Chondrocyte (in vitro differentiated cells): Measurements from ENCODE around the gene ATOSA. TPM values are rescaled to one million over a fixed set of nuclear protein-coding genes. Genes with fewer than 3 reads are reported as not detected.

Experiments
- DNase-seq: peaks from one replicate; pipeline ENCODE4 v3.0.0; 2021; ENCODE audit warnings: mixed read lengths, low spot score
- H3K27ac Mint-ChIP-seq: one replicate; pipeline ENCODE4 v1.8.0; 2021; ENCODE audit warnings: mild to moderate bottlenecking, moderate library complexity, mixed read lengths; ENCODE audit not compliant: unreplicated experiment
- H3K27me3 Mint-ChIP-seq: 2 replicates; pipeline ENCODE4 v1.8.0; 2021; ENCODE audit warnings: low read depth, mixed read lengths
- H3K36me3 Mint-ChIP-seq: 2 replicates; pipeline ENCODE4 v1.8.0; 2021; ENCODE audit warnings: low read depth, mixed read lengths
- H3K4me1 Mint-ChIP-seq: 2 replicates; pipeline ENCODE4 v1.8.0; 2021; ENCODE audit warnings: low read depth, mild to moderate bottlenecking, mixed read lengths
- H3K4me3 Mint-ChIP-seq: one replicate; pipeline ENCODE4 v1.8.0; 2021; ENCODE audit warnings: mild to moderate bottlenecking, moderate library complexity, mixed read lengths; ENCODE audit not compliant: unreplicated experiment
- H3K9me3 Mint-ChIP-seq: 2 replicates; pipeline ENCODE4 v1.8.0; 2021; ENCODE audit warnings: low read depth, mixed read lengths
- CTCF ChIP-seq: fragments of 200-600 bp; sonication (generic); IDR thresholded peaks from 2 replicates; pipeline ENCODE4 v1.5.0; 2021; ENCODE audit warnings: antibody characterized with exemption, mild to moderate bottlenecking, moderate library complexity
- total RNA-seq: library from RNA; stranded (reverse); gene quantifications from 3 replicates; pipeline ENCODE4 v1.2.1, GENCODE V29; 2021

Gene ATOSA
- total RNA-seq, 1 donor from 2014 or later: 21.9 TPM

- DNase-seq: no peak
- Mint-ChIP-seq H3K36me3 (peaks cover 6% of the 10 kb centered on the region), H3K9me3 (no peaks in the 10 kb centered on the region), H3K27ac (no peak overlapping the region), H3K27me3 (no peaks in the 10 kb centered on the region), H3K4me3 (no peak overlapping the region), H3K4me1 (no peaks in the 10 kb centered on the region)
- TF ChIP-seq CTCF: no peak
Observed at GRCh38 chr15:52636459-52636858, 42.7 kb downstream of the ATOSA start.

- no peak for TF ChIP-seq CTCF
- no peak overlapping the region for H3K4me3 Mint-ChIP-seq
- H3K27me3 Mint-ChIP-seq: no peaks in the 10 kb centered on the region
- no peaks in the 10 kb centered on the region for H3K4me1 Mint-ChIP-seq
- DNase-seq: no peak
- peaks cover 6% of the 10 kb centered on the region for H3K36me3 Mint-ChIP-seq
- no peak overlapping the region for H3K27ac Mint-ChIP-seq
- H3K9me3 Mint-ChIP-seq: no peaks in the 10 kb centered on the region
Observed at GRCh38 chr15:52635908-52636307, 43.3 kb downstream of the ATOSA start.

Other genes starting within 250 kb of the ATOSA start
- 40.9 to 44.7 TPM (median 41.0 TPM) in 3 replicates for gene MYO5A, start 150.5 kb downstream of the ATOSA start, total RNA-seq
- 160 to 179 TPM (median 166 TPM) in 3 replicates for gene ARPP19, start 110.4 kb downstream of the ATOSA start, total RNA-seq
- 0.15 to 0.67 TPM in 2 of 3 replicates, not detected in the other for gene ONECUT1, start 110.9 kb upstream of the ATOSA start, total RNA-seq